Left ventricle myocardium inferior (tissue), 1 donor: Measurements from ENCODE around the gene UMPS. TPM values are rescaled to one million over a fixed set of nuclear protein-coding genes. Genes with fewer than 3 reads are reported as not detected.

Source experiments
- DNase-seq: peaks from one replicate; pipeline ENCODE4 v3.0.0-alpha.2; 2020
- H3K27ac ChIP-seq: fragments of 200-600 bp; replicated peaks from 2 replicates; pipeline ENCODE4 v1.8.0; 2021
- H3K27me3 ChIP-seq: fragments of 200-600 bp; 2 replicates; pipeline ENCODE4 v1.8.0; 2021; ENCODE audit warnings: low read depth
- H3K36me3 ChIP-seq: fragments of 200-600 bp; 2 replicates; pipeline ENCODE4 v1.8.0; 2021
- H3K4me1 ChIP-seq: fragments of 200-600 bp; 2 replicates; pipeline ENCODE4 v1.8.0; 2021
- H3K4me3 ChIP-seq: fragments of 200-600 bp; 2 replicates; pipeline ENCODE4 v1.8.0; 2021; ENCODE audit warnings: mild to moderate bottlenecking, moderate library complexity
- H3K9me3 ChIP-seq: fragments of 200-600 bp; replicated peaks from 2 replicates; pipeline ENCODE4 v1.8.0; 2021
- CTCF ChIP-seq: fragments of 200-600 bp; IDR thresholded peaks from 2 replicates; pipeline ENCODE4 v1.8.0; 2021; ENCODE audit warnings: antibody characterized with exemption, mild to moderate bottlenecking, borderline replicate concordance
- intact Hi-C: fragments of 100-400 bp; cut with micrococcal nuclease; formaldehyde crosslinking; loops from one replicate; pipeline ENCODE4 v1.11.0; 2022
- total RNA-seq: library from RNA; stranded (reverse); fragmentation: NEBNext Ultra II Directional; extraction: Animal tissue kit (Norgen Biotek cat#: 25700); gene quantifications from one replicate; pipeline ENCODE4 v1.2.1, GENCODE V29; 2021
- donor health status: DM: no; HTN: yes; CAD: no; lungs with severe emphysema.

UMPS gene
- total RNA-seq, 1 donor from 2014 or later = 9.0 TPM

GRCh38 chr3:124695369-124695768, 34.9 kb upstream of the UMPS start:
- Histone ChIP-seq H3K27ac (no peak overlapping the region), H3K4me3 (no peak overlapping the region), H3K27me3 (no peaks in the 10 kb centered on the region), H3K36me3 (peaks cover 9% of the 10 kb centered on the region), H3K4me1 (peaks cover 24% of the 10 kb centered on the region), H3K9me3 (no peaks in the 10 kb centered on the region)
- TF ChIP-seq CTCF = no peak
- intact Hi-C loops = no loop called here
- DNase-seq = no peak

- Histone ChIP-seq H3K36me3 (peaks cover 9% of the 10 kb centered on the region), H3K4me3 (no peak overlapping the region), H3K27ac (no peak overlapping the region), H3K4me1 (peaks cover 24% of the 10 kb centered on the region), H3K9me3 (no peaks in the 10 kb centered on the region), H3K27me3 (no peaks in the 10 kb centered on the region)
- TF ChIP-seq CTCF = no peak
- no peak for DNase-seq
- intact Hi-C loops = no loop called here
Measured at GRCh38 chr3:124696006-124696405, 34.2 kb upstream of the UMPS start.

GRCh38 chr3:124697302-124697701, 33.0 kb upstream of the UMPS start:
- Histone ChIP-seq H3K4me3 (no peak overlapping the region), H3K36me3 (peaks cover 9% of the 10 kb centered on the region), H3K27me3 (no peaks in the 10 kb centered on the region), H3K27ac (no peak overlapping the region), H3K4me1 (peaks cover 13% of the 10 kb centered on the region), H3K9me3 (no peaks in the 10 kb centered on the region)
- intact Hi-C loops = no loop called here
- TF ChIP-seq CTCF = no peak
- DNase-seq = no peak

- intact Hi-C loops = no loop called here
- H3K4me1 ChIP-seq = peaks cover 12% of the 10 kb centered on the region
Measured at GRCh38 chr3:124698030-124698770, 32.1 kb upstream of the UMPS start.

GRCh38 chr3:124699051-124699450, 31.2 kb upstream of the UMPS start:
- DNase-seq = no peak
- no peaks in the 10 kb centered on the region for H3K27me3 ChIP-seq
- intact Hi-C loops = no loop called here
- peak overlapping the region; percentile 69 for H3K27ac ChIP-seq
- H3K36me3 ChIP-seq = peaks cover 13% of the 10 kb centered on the region
- peaks cover 12% of the 10 kb centered on the region for H3K4me1 ChIP-seq
- no peak for TF ChIP-seq CTCF
- no peaks in the 10 kb centered on the region for H3K9me3 ChIP-seq
- no peak overlapping the region for H3K4me3 ChIP-seq

More at GRCh38 chr3:124698030-124698770, 32.1 kb upstream of the UMPS start:
- Histone ChIP-seq H3K36me3 (peaks cover 13% of the 10 kb centered on the region), H3K9me3 (no peaks in the 10 kb centered on the region), H3K4me3 (no peak overlapping the region), H3K27ac (no peak overlapping the region), H3K27me3 (no peaks in the 10 kb centered on the region)
- DNase-seq = no peak
- no peak for TF ChIP-seq CTCF
